H9 (cell line): ENCODE data around the gene SYNPO. TPM values are rescaled to one million over a fixed set of nuclear protein-coding genes. Genes with fewer than 3 reads are reported as not detected.

ENCODE experiments used
- DNase-seq: peaks from one replicate; pipeline ENCODE4 v3.0.0-alpha.2; 2017
- H2AFZ ChIP-seq: one replicate; pipeline ENCODE4 v1.6.1; 2013; ENCODE audit warnings: mild to moderate bottlenecking, low read length, control low read depth, moderate library complexity
- H2AK5ac ChIP-seq: 2 replicates; pipeline ENCODE4 v1.6.1; 2013; ENCODE audit warnings: low read length, control low read depth, mixed read lengths; ENCODE audit not compliant: insufficient read length
- H2BK120ac ChIP-seq: one replicate; pipeline ENCODE4 v1.6.1; 2013; ENCODE audit warnings: low read depth, mild to moderate bottlenecking, low read length, control low read depth, inconsistent platforms; ENCODE audit not compliant: poor library complexity, severe bottlenecking
- H2BK12ac ChIP-seq: 2 replicates; pipeline ENCODE4 v1.6.1; 2013; ENCODE audit warnings: low read length, control low read depth, mixed read lengths, low read depth; ENCODE audit not compliant: insufficient read length
- H2BK15ac ChIP-seq: 2 replicates; pipeline ENCODE4 v1.6.1; 2013; ENCODE audit warnings: low read depth, low read length, control low read depth
- H2BK20ac ChIP-seq: one replicate; pipeline ENCODE4 v1.6.1; 2013; ENCODE audit warnings: low read depth, mild to moderate bottlenecking, low read length, control low read depth, inconsistent platforms; ENCODE audit not compliant: poor library complexity, severe bottlenecking
- H2BK5ac ChIP-seq: 2 replicates; pipeline ENCODE4 v1.6.1; 2013; ENCODE audit warnings: low read length, control low read depth, mixed read lengths; ENCODE audit not compliant: insufficient read length
- H3K14ac ChIP-seq: 2 replicates; pipeline ENCODE4 v1.6.1; 2013; ENCODE audit warnings: low read length, control low read depth; ENCODE audit not compliant: insufficient read depth
- H3K18ac ChIP-seq: 2 replicates; pipeline ENCODE4 v1.6.1; 2013; ENCODE audit warnings: low read depth, mild to moderate bottlenecking, mixed read lengths, low read length, control low read depth; ENCODE audit not compliant: insufficient read length
- H3K23ac ChIP-seq: 2 replicates; pipeline ENCODE4 v1.6.1; 2013; ENCODE audit warnings: low read length, control low read depth, mixed read lengths, low read depth; ENCODE audit not compliant: insufficient read length
- H3K23me2 ChIP-seq: 2 replicates; pipeline ENCODE4 v1.6.1; 2013; ENCODE audit warnings: low read depth, mild to moderate bottlenecking, mixed read lengths, low read length, control low read depth; ENCODE audit not compliant: insufficient read length, poor library complexity, severe bottlenecking
- H3K27ac ChIP-seq: 2 replicates; pipeline ENCODE4 v1.5.1; 2013; ENCODE audit warnings: low read length, control low read depth, mixed read lengths, low read depth; ENCODE audit not compliant: insufficient read length
- H3K27me3 ChIP-seq: 2 replicates; pipeline ENCODE4 v1.6.1; 2013; ENCODE audit warnings: low read length, control low read depth, inconsistent platforms; ENCODE audit not compliant: insufficient read depth
- H3K4ac ChIP-seq: 2 replicates; pipeline ENCODE4 v1.6.1; 2013; ENCODE audit warnings: low read depth, mild to moderate bottlenecking, control low read depth, inconsistent platforms, low read length, moderate library complexity
- H3K4me1 ChIP-seq: 2 replicates; pipeline ENCODE4 v1.6.1; 2013; ENCODE audit warnings: low read length, control low read depth, inconsistent platforms; ENCODE audit not compliant: insufficient read depth
- H3K4me2 ChIP-seq: 2 replicates; pipeline ENCODE4 v1.6.1; 2013; ENCODE audit warnings: low read length, control low read depth, mixed read lengths; ENCODE audit not compliant: insufficient read length, insufficient read depth
- H3K56ac ChIP-seq: 2 replicates; pipeline ENCODE4 v1.6.1; 2013; ENCODE audit warnings: low read depth, mild to moderate bottlenecking, mixed read lengths, low read length, control low read depth; ENCODE audit not compliant: insufficient read length
- H3K79me1 ChIP-seq: 2 replicates; pipeline ENCODE4 v1.6.1; 2013; ENCODE audit warnings: low read depth, mild to moderate bottlenecking, moderate library complexity, low read length, control low read depth, inconsistent platforms; ENCODE audit not compliant: insufficient read depth, poor library complexity, severe bottlenecking
- H3K79me2 ChIP-seq: 2 replicates; pipeline ENCODE4 v1.6.1; 2013; ENCODE audit warnings: low read length, control low read depth, inconsistent platforms; ENCODE audit not compliant: insufficient read depth
- H3K9ac ChIP-seq: 2 replicates; pipeline ENCODE4 v1.6.1; 2013; ENCODE audit warnings: low read length, control low read depth, mixed read lengths; ENCODE audit not compliant: insufficient read length; ENCODE audit errors: extremely low read depth
- H3K9me3 ChIP-seq: one replicate; pipeline ENCODE4 v1.6.1; 2013; ENCODE audit warnings: low read depth, low read length, inconsistent platforms; ENCODE audit not compliant: control insufficient read depth
- H3T11ph ChIP-seq: one replicate; pipeline ENCODE4 v1.6.1; 2013; ENCODE audit warnings: mild to moderate bottlenecking, low read length, control low read depth, inconsistent platforms
- H4K20me1 ChIP-seq: one replicate; pipeline ENCODE4 v1.6.1; 2013; ENCODE audit not compliant: control insufficient read depth, insufficient read length, insufficient read depth
- H4K5ac ChIP-seq: 2 replicates; pipeline ENCODE4 v1.6.1; 2013; ENCODE audit warnings: low read depth, mild to moderate bottlenecking, mixed read lengths, low read length, control low read depth; ENCODE audit not compliant: insufficient read length
- H4K8ac ChIP-seq: replicated peaks from 2 replicates; pipeline ENCODE4 v1.6.1; 2013; ENCODE audit warnings: low read length, control low read depth, mixed read lengths, low read depth; ENCODE audit not compliant: insufficient read length
- H4K91ac ChIP-seq: 2 replicates; pipeline ENCODE4 v1.6.1; 2013; ENCODE audit warnings: low read depth, mild to moderate bottlenecking, moderate library complexity, mixed read lengths, low read length, control low read depth; ENCODE audit not compliant: insufficient read length
- H3K27ac Mint-ChIP-seq, 3 experiments: 2 replicates in 2 of 3; 3 replicates in 1 of 3; pipeline ENCODE4 v1.8.0; 2020 to 2021; ENCODE audit warnings: mixed read lengths in 3 of 3, mild to moderate bottlenecking in 1 of 3, moderate library complexity in 1 of 3
- H3K27me3 Mint-ChIP-seq: 2 replicates; pipeline ENCODE4 v1.8.0; 2021; ENCODE audit warnings: low read depth, mild to moderate bottlenecking, moderate library complexity, mixed read lengths
- H3K36me3 Mint-ChIP-seq, 3 experiments: 2 replicates in 2 of 3; 3 replicates in 1 of 3; pipeline ENCODE4 v1.8.0; 2020 to 2021; ENCODE audit warnings: low read depth in 3 of 3, mixed read lengths in 3 of 3; ENCODE audit not compliant: insufficient read depth in 1 of 3
- H3K4me1 Mint-ChIP-seq, 2 experiments: 2 replicates each; pipeline ENCODE4 v1.8.0; 2020; ENCODE audit warnings: mixed read lengths in 2 of 2
- H3K4me3 Mint-ChIP-seq, 2 experiments: 2 replicates in 1 of 2; 3 replicates in 1 of 2; pipeline ENCODE4 v1.8.0; 2020 to 2021; ENCODE audit warnings: mild to moderate bottlenecking in 2 of 2, mixed read lengths in 2 of 2, moderate library complexity in 1 of 2
- H3K9me3 Mint-ChIP-seq, 2 experiments: 2 replicates in 1 of 2; 3 replicates in 1 of 2; pipeline ENCODE4 v1.8.0; 2020; ENCODE audit warnings: mild to moderate bottlenecking in 2 of 2, mixed read lengths in 2 of 2, moderate library complexity in 1 of 2
- CTCF ChIP-seq: fragments of 200-600 bp; sonication (generic); conservative IDR thresholded peaks from 3 replicates; pipeline ENCODE4 v1.8.0; 2021; ENCODE audit warnings: antibody characterized with exemption, mild to moderate bottlenecking
- WGBS: extraction: QIAGEN DNeasy Blood & Tissue Kit; methylation state at CpG from one replicate; pipeline ENCODE4 v1.1.7; 2013; ENCODE audit warnings: missing lambda C conversion rate, low lambda C conversion rate, mixed read lengths; ENCODE audit not compliant: insufficient read length; ENCODE audit errors: extremely low coverage; 5-methylcytosine and 5-hydroxymethylcytosine counted together
- total RNA-seq: library from RNA; stranded (reverse); gene quantifications from 2 replicates; pipeline ENCODE4 v1.2.1, GENCODE V29; 2021

The SYNPO gene
- total RNA-seq, 1 experiment from 2014 or later = 1.7 TPM

DNA sequence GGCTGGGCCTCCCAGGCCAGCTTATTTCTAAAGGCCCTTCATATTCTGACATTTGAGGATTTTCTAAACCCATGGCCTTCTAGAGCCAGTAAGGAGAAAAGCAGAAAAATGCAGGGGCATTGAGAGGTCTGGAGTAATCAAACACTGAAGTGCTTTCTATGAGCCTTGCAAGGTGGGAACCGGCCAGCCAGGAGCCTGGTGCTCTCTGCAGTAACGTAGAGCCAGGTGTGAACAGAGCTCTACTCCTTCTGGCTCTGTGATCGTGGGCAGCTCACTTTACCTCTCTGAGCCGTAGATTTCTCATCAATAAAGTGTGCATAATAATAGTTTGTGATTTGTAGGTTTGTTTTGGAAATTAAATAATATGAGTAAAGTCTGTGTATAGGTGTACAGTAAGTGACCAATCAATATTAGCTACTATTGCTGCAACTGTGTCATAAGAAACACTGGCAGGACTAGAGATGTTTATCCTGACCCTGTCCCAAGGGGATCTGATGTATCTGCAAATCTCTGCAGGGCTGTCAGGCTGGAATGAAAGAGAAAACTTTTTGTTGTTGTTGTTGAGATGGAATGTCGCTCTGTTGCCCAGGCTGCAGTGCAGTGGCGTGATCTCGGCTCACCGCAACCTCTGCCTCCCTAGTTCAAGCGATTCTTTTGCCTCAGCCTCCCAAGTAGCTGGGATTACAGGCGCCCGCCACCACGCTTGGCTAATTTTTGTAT lies 2.7 kb downstream of the SYNPO start:
- WGBS = no CpG with 5 or more reads among the region's 12 CpGs
- Histone ChIP-seq H3K79me2 (no peaks in the 10 kb centered on the region), H3K4me2 (no peak overlapping the region), H3K14ac (0 out of 2 replicates have a peak overlapping the region, but pooled peaks have one; percentile 72), H3K4me1 (peaks cover 2% of the 10 kb centered on the region; the same call in 1 of the 2 replicates), H2AK5ac (no peak overlapping the region), H4K5ac (no peak overlapping the region), H2BK20ac (no peak overlapping the region), H2BK15ac (no peak overlapping the region), H3K56ac (no peak overlapping the region), H3K9me3 (no peaks in the 10 kb centered on the region), H3K18ac (no peak overlapping the region), H3K23ac (no peak overlapping the region), H2BK12ac (no peak overlapping the region), H3T11ph (no peak overlapping the region), H3K23me2 (no peaks in the 10 kb centered on the region), H3K79me1 (no peaks in the 10 kb centered on the region), H2AFZ (no peak overlapping the region), H3K9ac (no peak overlapping the region), H3K27ac (no peak overlapping the region), H2BK5ac (no peak overlapping the region), H3K4ac (no peak overlapping the region), H4K20me1 (no peaks in the 10 kb centered on the region), H3K27me3 (no peaks in the 10 kb centered on the region), H4K8ac (no peak overlapping the region), H4K91ac (no peak overlapping the region), H2BK120ac (no peak overlapping the region)
- Mint-ChIP-seq H3K4me1 (peaks cover 45 to 59% of the 10 kb centered on the region in 2 experiments), H3K4me3 (no peak overlapping the region), H3K9me3 (no peaks in the 10 kb centered on the region), H3K27ac (peak overlapping the region in 2 of 3 experiments; percentile 37 to 66; a peak in 2 of 7 replicates), H3K36me3 (no peaks in the 10 kb centered on the region), H3K27me3 (peaks cover 2% of the 10 kb centered on the region; the same call in 1 of the 2 replicates)
- no peak for TF ChIP-seq CTCF
- no peak for DNase-seq
